GM12891 (cell line): ENCODE results near the gene CA12.

Source experiments
- PAX5 ChIP-seq: IDR thresholded peaks from 2 replicates; pipeline ENCODE4 v1.6.1; 2011; ENCODE audit warnings: low read length, moderate library complexity, mild to moderate bottlenecking; ENCODE audit not compliant: insufficient read depth, severe bottlenecking
- POLR2A ChIP-seq: IDR thresholded peaks from 2 replicates; pipeline ENCODE4 v1.6.1; 2011; ENCODE audit warnings: low read depth, low read length, control low read depth
- POLR2AphosphoS5 ChIP-seq: IDR thresholded peaks from 2 replicates; pipeline ENCODE4 v1.6.1; 2011; ENCODE audit warnings: low read depth, low read length, control low read depth
- TAF1 ChIP-seq: IDR thresholded peaks from 2 replicates; pipeline ENCODE4 v1.6.1; 2011; ENCODE audit warnings: low read depth, low read length, control low read depth

DNA sequence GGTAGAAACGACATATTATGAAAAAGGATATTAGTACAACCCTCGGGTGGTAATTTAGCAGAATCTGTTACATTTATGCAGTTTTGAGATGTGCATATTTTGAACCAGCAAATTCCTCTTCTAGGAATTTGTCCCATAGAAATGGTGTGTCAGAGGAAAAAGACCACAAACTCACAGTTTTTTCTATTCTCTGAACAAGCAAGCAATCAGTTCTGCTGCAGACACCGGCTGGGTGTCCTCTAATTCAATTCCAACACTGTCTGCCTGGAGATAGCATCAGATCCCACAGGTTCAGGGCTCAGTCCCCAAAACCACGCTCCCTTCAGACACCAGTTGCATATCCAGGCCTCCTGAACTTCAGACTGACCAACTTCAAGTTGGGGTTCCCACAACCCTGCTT is 67.8 kb downstream of the CA12 start:
- TF ChIP-seq POLR2A (no peak), POLR2AphosphoS5 (no peak), TAF1 (no peak), PAX5 (no peak)
